ENCODE measurements around the gene NDUFB4. TPM values are rescaled to one million over a fixed set of nuclear protein-coding genes. Genes with fewer than 3 reads are reported as not detected.
"Not testable (repeated sequence)": the region's sequence is repeated elsewhere in the genome, so short reads cannot be mapped to it uniquely, and the experiment has no call there.

NDUFB4 gene
- polyA plus RNA-seq, 1 donor from 2014 or later, result 238 TPM

GRCh38 chr3:120604784-120605183 lies 8.6 kb downstream of the NDUFB4 start:
- Mint-ChIP-seq H3K4me3 (no peak overlapping the region), H3K4me1 (peaks cover 0 to 3% (median 0%) of the 10 kb centered on the region in 3 donors)

DNA sequence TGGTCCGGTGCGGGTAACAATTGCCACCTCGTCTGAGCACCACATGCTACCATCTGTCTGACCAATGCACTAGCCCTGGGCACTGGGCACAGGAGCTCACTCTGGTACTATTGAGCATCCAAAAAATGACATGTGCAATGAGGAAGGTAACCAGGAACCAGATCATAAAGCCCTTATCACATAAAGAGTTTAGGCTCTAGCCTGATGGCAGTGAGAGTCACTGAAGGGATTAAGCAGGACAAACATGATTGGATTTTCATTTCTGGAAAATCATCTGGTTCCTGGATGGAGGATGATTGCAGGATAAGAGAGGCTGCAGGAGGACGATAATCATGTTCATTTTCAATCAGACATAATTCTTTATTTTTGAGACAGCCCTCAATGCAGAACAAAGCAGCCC lies 12.4 kb downstream of the NDUFB4 start:
- Mint-ChIP-seq H3K4me3 (no peak overlapping the region), H3K27ac (no peak overlapping the region), H3K9me3 (peaks cover 0 to 2% (median 0%) of the 10 kb centered on the region in 3 donors), H3K27me3 (peaks cover 6% of the 10 kb centered on the region), H3K36me3 (no peaks in the 10 kb centered on the region), H3K4me1 (no peaks in the 10 kb centered on the region)

More at GRCh38 chr3:120604784-120605183, 8.6 kb downstream of the NDUFB4 start:
- H3K27ac Mint-ChIP-seq, result no peak overlapping the region
- no peaks in the 10 kb centered on the region for H3K36me3 Mint-ChIP-seq
- peaks cover 3% of the 10 kb centered on the region for H3K27me3 Mint-ChIP-seq
- H3K9me3 Mint-ChIP-seq, result peaks cover 0 to 2% (median 0%) of the 10 kb centered on the region in 3 donors

DNA sequence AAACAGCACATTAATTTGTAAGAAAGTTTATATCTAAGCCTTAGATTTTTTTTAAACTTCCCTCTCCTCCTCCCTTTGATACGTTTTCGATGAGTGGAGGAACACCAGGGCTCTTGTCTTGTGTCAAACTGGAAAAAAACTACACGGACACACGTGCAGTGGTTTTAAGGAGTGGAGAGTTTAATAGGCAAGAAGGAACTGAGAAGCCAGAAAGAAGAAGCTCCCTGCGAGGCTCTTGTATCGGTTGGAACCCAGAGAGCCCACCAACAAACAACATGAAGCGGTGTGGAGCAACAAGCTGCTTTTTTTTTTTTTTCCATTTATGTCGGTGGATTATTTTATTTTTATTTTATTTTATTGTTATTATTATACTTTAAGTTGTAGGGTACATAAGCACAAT lies 18.6 kb downstream of the NDUFB4 start:
- H3K4me3 Mint-ChIP-seq, result no peak overlapping the region
- H3K9me3 Mint-ChIP-seq, result peaks cover 0 to 3% (median 0%) of the 10 kb centered on the region in 3 donors
- no peak overlapping the region for H3K27ac Mint-ChIP-seq
- peaks cover 0 to 9% (median 8%) of the 10 kb centered on the region in 3 donors for H3K4me1 Mint-ChIP-seq
- H3K27me3 Mint-ChIP-seq, result peaks cover 6% of the 10 kb centered on the region
- peaks cover 2% of the 10 kb centered on the region for H3K36me3 Mint-ChIP-seq

- Mint-ChIP-seq H3K4me1 (peaks cover 0 to 9% (median 8%) of the 10 kb centered on the region in 3 donors), H3K9me3 (peaks cover 0 to 3% (median 0%) of the 10 kb centered on the region in 3 donors), H3K27me3 (peaks cover 5% of the 10 kb centered on the region), H3K4me3 (peak overlapping the region in 1 of 4 donors; percentile 53), H3K36me3 (peaks cover 2% of the 10 kb centered on the region), H3K27ac (peak overlapping the region in 2 of 3 donors; percentile 39 to 71)
These were observed 19.9 kb downstream of the NDUFB4 start for GRCh38 chr3:120615847-120616609.

- H3K27ac Mint-ChIP-seq, result peak overlapping the region in 1 of 3 donors; percentile 71
- not testable (repeated sequence) for H3K9me3 Mint-ChIP-seq, H3K4me1 Mint-ChIP-seq, H3K27me3 Mint-ChIP-seq, H3K36me3 Mint-ChIP-seq, H3K4me3 Mint-ChIP-seq
These were observed 20.6 kb downstream of the NDUFB4 start for GRCh38 chr3:120616745-120617144.

DNA sequence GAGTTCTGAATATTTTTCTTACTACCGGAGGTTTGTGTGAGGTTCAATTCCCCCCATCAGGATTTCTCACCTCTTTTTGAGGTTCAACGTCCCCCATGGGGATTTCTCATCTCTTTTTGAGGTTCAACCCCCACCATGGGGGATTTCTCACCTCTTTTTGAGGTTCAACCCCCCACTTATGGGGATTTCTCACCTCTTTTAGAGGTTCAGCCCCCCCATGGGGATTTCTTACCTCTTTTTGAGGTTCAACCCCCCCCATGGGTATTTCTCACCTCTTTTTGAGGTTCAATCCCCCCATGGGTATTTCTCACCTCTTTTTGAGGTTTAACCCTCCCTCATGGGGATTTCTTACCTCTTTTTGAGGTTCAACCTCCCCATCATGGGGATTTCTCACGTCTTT lies 26.3 kb downstream of the NDUFB4 start:
- Mint-ChIP-seq H3K27ac (peak overlapping the region in 1 of 3 donors; percentile 58), H3K36me3 (peaks cover 4% of the 10 kb centered on the region), H3K27me3 (peaks cover 2% of the 10 kb centered on the region), H3K4me1 (no peaks in the 10 kb centered on the region), H3K4me3 (no peak overlapping the region), H3K9me3 (peaks cover 7 to 10% (median 9%) of the 10 kb centered on the region in 3 donors)

DNA sequence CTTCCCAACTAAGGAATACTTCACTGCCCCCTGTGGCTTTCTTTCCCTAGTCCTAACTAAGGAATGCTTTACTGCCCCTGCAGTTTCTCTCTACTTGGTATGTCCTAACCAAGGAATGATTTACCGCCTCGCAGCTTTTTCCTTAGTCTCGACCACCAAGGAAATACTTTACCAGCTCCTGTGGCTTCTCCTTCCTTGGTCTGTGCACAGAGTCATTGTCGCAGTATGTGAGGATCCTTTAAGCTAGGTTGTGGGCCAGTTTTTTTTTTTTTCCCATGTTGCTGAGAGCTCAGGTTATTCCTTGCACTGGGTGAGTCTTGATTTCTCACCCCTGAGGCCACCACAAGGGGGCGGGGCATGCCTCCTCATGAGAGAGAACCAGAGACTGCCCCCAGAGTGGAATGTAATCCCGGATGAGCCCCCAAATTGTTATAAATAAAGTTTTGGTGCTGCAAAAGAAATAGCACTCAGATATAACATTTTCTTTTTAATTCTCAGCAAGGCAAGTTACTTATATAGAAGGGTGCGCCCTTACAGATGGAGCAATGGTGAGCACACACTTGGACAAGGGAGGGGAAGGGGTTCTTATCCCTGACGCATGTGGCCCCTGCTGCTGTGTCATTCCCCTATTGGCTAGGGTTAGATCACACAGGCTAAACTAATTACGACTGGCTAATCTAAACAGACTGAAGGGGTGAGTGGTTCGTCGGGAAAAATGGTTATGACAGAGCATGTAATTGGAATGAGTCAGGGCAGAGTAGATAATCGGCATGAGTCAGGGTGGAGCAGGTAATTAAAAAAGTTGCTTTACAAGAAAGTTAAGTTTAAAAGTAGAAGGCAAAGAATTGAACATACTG lies 27.0 kb downstream of the NDUFB4 start:
- Mint-ChIP-seq H3K4me1 (no peaks in the 10 kb centered on the region), H3K4me3 (no peak overlapping the region), H3K27ac (no peak overlapping the region), H3K36me3 (peaks cover 4% of the 10 kb centered on the region), H3K27me3 (peaks cover 2% of the 10 kb centered on the region), H3K9me3 (peaks cover 7 to 10% (median 9%) of the 10 kb centered on the region in 3 donors)

- H3K27ac Mint-ChIP-seq, result no peak overlapping the region
- peaks cover 5% of the 10 kb centered on the region for H3K27me3 Mint-ChIP-seq
- H3K9me3 Mint-ChIP-seq, result peaks cover 7 to 10% (median 9%) of the 10 kb centered on the region in 3 donors
- H3K4me1 Mint-ChIP-seq, result no peaks in the 10 kb centered on the region
- H3K4me3 Mint-ChIP-seq, result peak overlapping the region in 1 of 4 donors; percentile 12
- H3K36me3 Mint-ChIP-seq, result peaks cover 6% of the 10 kb centered on the region
These were observed 27.6 kb downstream of the NDUFB4 start for GRCh38 chr3:120623727-120624093.

- H3K36me3 Mint-ChIP-seq, result peaks cover 6% of the 10 kb centered on the region
- H3K4me1 Mint-ChIP-seq, result no peaks in the 10 kb centered on the region
- H3K9me3 Mint-ChIP-seq, result peaks cover 7 to 14% (median 11%) of the 10 kb centered on the region in 3 donors
- no peak overlapping the region for H3K27ac Mint-ChIP-seq
- H3K4me3 Mint-ChIP-seq, result no peak overlapping the region
- H3K27me3 Mint-ChIP-seq, result peaks cover 5% of the 10 kb centered on the region
These were observed 29.0 kb downstream of the NDUFB4 start for GRCh38 chr3:120625159-120625586.

- Mint-ChIP-seq H3K27me3 (no peaks in the 10 kb centered on the region), H3K36me3 (peaks cover 1% of the 10 kb centered on the region), H3K4me3 (no peak overlapping the region), H3K4me1 (peaks cover 0 to 5% (median 3%) of the 10 kb centered on the region in 3 donors), H3K27ac (peak overlapping the region in 1 of 3 donors; percentile 9), H3K9me3 (peaks cover 3 to 11% (median 10%) of the 10 kb centered on the region in 3 donors)
These were observed 38.4 kb downstream of the NDUFB4 start for GRCh38 chr3:120634539-120634938.

DNA sequence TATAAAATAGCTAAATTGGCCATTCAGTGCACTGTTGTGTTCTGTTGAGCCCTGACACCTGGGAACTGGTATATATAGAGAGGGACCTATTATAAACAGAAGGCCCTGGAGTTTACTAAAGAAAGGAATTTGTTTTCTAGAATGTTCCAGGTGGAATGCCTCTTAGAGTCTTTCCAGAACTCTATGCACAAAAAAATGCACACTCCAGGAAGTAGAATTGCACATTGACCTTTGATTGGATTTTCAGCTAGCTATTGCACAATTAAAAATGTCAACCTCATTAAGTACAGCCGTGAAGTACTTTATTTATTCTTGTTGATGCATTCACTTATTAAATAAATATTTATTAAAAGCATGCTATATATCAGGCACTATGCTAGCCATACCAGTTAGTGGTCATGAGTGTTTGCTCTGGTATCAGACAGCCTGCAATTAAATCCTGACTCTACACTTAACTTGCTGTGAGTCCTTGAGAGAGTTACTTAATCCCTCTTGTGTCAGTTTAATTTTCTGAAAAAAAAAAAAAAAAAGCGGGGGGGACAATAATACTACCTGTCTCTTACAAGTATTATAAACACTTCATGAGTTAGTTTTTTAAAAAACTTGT lies 40.8 kb downstream of the NDUFB4 start:
- Mint-ChIP-seq H3K36me3 (peaks cover 3% of the 10 kb centered on the region), H3K27ac (no peak overlapping the region), H3K9me3 (peaks cover 0 to 6% (median 4%) of the 10 kb centered on the region in 3 donors), H3K4me3 (no peak overlapping the region), H3K4me1 (peaks cover 0 to 5% (median 3%) of the 10 kb centered on the region in 3 donors), H3K27me3 (no peaks in the 10 kb centered on the region)

DNA sequence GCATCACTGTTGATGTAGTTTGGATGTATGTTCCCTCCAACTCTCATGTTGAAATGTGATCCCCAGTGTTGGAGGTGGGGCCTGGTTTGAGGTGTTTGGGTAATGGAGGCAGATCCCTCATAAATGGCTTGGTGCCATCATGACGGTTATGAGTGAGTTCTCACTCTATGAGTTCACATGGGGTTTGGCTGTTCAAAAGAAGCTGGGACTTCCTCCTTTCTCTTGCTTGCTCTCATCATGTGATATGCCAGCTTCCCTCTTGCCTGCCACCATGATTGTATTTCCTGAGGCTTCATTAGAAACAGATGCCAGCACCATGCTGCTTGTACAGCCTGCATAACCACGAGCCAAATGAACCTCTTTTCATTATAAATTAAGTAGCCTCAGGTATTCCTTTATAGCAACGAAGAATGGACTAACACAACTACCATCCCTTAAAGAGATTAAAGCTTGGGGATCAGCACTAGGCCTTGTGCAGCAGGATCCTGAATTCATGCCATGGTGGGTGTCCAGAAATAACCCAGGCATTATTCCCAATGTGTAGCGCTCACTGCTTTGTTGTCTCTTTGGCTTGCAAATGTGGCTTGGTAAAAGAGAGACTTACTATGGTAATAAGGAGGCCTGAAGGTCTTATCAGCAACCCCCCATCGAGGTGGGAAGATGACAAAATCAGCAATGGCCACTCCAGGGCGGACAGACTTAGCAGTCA lies 41.9 kb downstream of the NDUFB4 start:
- no peaks in the 10 kb centered on the region for H3K27me3 Mint-ChIP-seq
- no peak overlapping the region for H3K27ac Mint-ChIP-seq
- no peak overlapping the region for H3K4me3 Mint-ChIP-seq
- H3K4me1 Mint-ChIP-seq, result peaks cover 0 to 5% (median 3%) of the 10 kb centered on the region in 3 donors
- H3K36me3 Mint-ChIP-seq, result peaks cover 3% of the 10 kb centered on the region
- peaks cover 0 to 6% (median 4%) of the 10 kb centered on the region in 3 donors for H3K9me3 Mint-ChIP-seq

DNA sequence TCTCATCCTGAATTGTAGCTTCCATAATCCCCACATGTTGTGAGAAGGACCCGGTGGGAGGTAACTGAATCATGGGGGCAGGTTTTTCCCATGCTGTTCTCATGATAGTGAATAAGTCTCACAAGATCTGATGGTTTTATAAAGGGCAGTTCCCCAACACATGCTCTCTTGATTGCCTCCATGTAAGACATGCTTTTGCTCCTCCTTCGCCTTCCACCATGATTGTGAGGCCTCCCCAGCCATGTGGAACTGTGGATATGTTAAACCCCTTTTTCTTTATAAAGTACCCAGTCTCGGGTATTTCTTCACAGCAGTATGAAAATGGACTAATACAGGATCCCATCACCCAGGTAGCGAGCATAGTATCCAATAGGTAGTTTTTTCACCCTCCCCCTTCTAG lies 42.7 kb downstream of the NDUFB4 start:
- not testable (repeated sequence) for H3K27me3 Mint-ChIP-seq, H3K4me1 Mint-ChIP-seq, H3K36me3 Mint-ChIP-seq, H3K27ac Mint-ChIP-seq, H3K9me3 Mint-ChIP-seq
- H3K4me3 Mint-ChIP-seq, result peak overlapping the region in 1 of 4 donors; percentile 6

GRCh38 chr3:120640231-120640630 lies 44.1 kb downstream of the NDUFB4 start:
- no peaks in the 10 kb centered on the region for H3K27me3 Mint-ChIP-seq
- H3K27ac Mint-ChIP-seq, result no peak overlapping the region
- peaks cover 3% of the 10 kb centered on the region for H3K36me3 Mint-ChIP-seq
- no peak overlapping the region for H3K4me3 Mint-ChIP-seq
- peaks cover 0 to 6% (median 4%) of the 10 kb centered on the region in 3 donors for H3K9me3 Mint-ChIP-seq
- H3K4me1 Mint-ChIP-seq, result peaks cover 0 to 5% (median 3%) of the 10 kb centered on the region in 3 donors

Measured in IgD-negative memory B cell (primary cell).